ENCODE data around the gene MAK.
"Not testable (repeated sequence)": the region's sequence is repeated elsewhere in the genome, so short reads cannot be mapped to it uniquely, and the experiment has no call there.

MAK gene

GRCh38 chr6:10837995-10838793 is at the start of gene MAK:
TSS of gene MAK (minus strand) at chr6:10838539. CDS start at chr6:10830648, 7,891 bp downstream.
- DNase-seq = peak; percentile 90

- DNase-seq = peak; percentile 4
These were observed 48.6 kb upstream of the MAK start, which contains the start of gene SYCP2L for GRCh38 chr6:10886691-10887502. TSS of gene SYCP2L (plus strand) at chr6:10887052. CDS start at chr6:10887127, 75 bp downstream.

DNA sequence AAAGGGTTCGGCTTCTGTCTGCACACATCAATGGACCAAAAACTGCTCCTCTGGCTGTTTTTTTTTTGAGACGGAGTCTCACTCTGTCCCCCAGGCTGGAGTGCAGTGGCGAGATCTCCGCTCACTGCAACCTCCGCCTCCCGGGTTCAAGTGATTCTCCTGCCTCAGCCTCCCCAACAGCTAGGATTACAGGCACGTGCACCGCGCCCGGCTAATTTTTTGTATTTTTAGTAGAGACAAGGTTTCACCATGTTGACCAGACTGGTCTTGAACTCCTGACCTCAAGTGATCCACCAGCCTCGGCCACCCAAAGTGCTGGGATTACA is 48.0 kb upstream of the MAK start:
- not testable (repeated sequence) for DNase-seq

DNA sequence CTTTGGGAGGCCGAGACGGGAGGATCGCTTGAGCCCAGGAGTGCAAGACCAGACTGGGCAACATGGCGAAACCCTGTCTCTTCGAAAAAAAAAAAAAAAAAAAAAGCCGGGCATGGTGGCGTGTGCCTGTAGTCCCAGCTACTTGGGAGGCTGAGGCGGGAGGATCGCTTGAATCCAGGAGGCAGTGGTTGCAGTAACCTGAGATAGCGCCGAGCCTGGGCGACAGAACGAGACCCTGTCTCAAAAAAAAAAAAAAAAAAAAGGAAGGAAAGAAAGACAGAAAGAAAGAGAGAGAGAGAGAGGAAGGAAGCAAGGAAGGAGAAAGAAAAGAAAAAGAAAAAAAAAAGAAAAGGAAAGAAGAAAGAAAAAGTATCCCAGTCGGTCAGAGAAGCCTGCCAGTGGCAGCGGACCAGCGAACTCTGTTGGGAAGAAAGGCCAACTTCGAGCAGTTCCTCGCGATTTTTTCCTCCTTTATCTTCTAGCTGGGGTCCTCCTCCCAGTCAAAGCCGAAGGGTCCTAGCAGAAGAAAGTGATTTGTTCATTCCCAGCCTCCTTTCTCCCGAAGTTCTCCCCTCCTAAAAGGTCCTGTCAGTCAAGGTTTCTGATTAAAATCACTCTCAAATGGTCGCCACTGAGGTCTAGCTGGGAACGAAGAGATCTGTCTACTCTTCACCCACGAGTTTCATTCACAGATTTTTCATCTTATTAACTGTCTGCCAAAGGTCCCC is 46.1 kb upstream of the MAK start:
- DNase-seq = no peak

DNA sequence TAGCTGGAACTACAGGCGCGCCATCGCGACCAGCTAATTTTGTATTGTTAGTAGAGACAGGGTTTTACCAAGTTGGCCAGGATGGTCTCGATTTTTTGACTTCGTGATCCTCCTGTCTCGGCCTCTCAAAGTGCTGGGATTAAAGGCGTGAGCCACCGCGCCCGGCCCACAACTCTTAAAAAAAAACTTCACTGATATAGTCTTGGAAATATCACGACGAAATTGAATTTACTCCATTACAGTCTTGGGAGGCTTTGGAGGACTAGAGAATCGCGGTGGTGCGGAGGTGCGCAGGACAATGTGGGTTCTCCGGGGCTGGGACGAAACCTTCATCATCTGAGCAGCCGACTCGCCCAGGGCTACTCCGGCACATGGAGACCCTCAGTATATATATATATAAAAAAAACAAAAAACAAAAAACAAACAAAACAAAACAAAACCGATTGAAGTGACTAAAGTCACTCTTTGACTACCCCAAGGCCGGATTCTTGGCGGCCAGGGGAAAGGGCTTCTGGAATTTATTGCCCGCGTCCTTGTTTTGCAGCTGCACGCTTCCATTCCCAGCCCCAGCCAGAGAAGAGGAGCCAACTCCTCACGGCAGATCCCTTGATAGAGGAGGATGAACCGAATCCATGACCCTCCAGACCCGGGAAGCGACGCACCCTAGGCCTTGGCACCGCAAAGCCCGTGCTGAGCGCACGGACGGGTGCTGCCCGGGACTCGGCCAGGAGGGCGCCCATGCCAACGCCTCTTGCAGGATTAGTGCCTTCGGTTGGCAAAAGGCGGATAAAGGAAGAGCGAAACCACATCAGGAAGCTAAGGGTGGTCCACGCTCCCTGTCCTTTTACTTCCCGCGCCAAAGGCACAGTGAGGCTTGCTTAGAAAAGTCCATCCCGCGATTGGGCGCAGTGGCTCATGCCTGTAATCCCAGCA is 45.2 kb upstream of the MAK start:
- DNase-seq = no peak

- no peak for DNase-seq
These were observed 44.4 kb upstream of the MAK start for GRCh38 chr6:10882657-10883171.

GRCh38 chr6:10882253-10882630 is 43.9 kb upstream of the MAK start:
- not testable (repeated sequence) for DNase-seq

- DNase-seq = no peak
These were observed 42.0 kb upstream of the MAK start for GRCh38 chr6:10880366-10880765.

DNA sequence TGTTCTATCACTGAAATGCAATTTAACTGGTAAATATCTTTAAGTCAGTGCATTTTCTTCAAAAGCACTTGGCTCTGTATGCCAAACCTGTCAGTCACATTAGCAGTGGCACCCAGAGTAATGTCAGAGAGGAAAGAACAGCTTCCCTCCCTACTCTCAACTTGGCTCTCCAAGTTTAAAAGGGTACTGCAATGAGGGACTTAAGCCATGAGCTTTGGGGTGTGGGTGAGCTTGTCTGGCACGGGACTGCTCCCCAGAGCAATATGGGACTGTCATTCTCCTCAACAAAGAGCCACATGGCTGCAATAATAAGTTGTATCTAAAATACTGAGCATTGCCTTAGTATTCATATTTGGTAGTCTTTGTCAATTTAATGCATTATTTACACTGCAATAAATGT is 39.5 kb upstream of the MAK start:
- no peak for DNase-seq

DNA sequence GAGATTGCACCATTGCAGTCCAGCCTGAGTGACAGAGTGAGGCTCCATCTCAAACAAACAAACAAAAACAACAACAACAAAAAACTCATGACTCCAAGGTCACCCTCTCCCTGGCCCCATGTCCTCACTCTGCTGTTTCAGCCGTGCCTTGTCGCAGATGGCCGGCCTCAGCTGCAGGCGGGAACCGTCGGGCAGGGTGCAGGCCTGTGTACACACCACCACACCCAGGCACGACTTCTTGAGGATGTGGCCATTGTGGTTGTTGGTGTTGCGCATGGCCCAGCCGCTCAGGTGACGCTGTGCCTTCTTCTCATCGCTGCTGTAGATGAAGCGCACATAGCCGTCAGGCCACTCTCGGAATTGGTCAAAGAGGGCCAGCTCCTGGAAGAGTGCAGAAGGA is 38.7 kb upstream of the MAK start:
- no peak for DNase-seq

- no peak for DNase-seq
These were observed 36.7 kb upstream of the MAK start for GRCh38 chr6:10875026-10875425.

DNA sequence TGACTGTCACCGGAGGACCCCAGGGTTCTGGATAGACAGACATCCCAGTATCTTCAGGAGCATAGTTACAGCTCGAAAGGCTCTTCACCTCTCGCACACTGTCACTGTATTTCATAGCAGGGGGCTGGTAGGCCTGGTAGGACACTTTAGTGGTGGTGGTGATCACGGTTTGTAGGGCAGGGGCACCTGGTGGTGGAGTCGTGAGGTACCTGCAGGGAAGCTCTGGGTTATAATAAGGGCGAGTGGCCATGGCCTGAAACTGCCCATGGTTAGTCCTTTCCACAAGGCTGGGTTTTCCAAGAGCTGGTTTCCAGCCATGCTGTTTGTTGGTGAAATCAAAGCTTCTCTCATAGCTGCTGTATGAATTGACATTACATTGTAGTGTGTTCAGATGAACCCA is 35.9 kb upstream of the MAK start:
- no peak for DNase-seq

DNA sequence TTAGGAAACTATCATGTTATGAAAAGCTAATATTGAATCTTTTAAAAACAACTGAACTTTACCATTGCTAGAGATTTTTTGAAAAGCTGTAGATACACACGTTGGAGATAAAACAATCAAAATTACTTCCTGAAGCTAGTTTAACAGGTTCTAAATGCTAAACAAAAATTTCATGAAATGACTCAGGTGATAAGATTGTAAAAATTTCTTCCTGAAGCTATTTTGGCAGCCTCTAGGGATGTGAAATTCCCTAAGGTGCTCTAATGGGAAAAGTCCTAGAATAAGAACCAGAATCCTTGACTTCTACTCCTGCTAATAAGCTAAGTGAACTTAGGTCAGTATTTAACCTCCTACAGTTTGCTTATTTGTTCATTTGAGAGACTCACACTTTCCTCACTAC is 35.0 kb upstream of the MAK start:
- no peak for DNase-seq

DNA sequence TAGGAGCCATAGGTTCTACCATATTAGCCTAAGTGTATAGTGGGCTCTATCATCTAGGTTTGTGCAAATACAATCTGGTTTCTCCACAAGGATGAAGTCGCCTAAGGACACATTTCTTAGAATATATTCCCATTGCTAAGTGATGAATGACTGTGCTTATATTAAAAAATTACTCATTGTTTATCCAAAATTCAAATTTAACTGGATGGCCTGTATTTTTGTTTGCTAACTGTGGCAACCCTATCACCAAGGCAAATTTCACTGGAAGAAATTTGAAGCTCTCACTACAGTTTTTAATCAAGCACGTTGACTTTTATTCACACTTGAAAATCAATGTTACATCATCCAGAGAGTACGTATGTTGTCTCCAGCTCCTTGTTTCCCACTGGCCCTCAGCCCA is 29.6 kb upstream of the MAK start:
- no peak for DNase-seq

GRCh38 chr6:10866709-10867108 is 28.4 kb upstream of the MAK start:
- not testable (repeated sequence) for DNase-seq

DNA sequence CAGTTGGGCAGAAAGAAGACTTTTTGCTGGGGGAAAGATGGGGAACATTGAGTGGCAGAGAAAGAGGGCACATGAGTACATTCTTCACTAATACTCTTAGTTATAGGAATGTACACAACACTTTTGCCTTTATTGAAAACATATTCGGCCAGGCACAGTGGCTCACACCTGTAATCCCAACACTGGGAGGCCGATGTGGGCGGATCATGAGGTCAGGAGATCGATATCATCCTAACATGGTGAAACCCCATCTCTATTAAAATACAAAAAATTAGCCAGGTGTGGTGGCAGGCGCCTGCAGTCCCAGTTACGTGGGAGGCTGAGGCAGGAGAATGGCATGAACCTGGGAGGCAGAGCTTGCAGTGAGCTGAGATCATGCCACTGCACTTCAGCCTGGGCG is 24.7 kb upstream of the MAK start:
- DNase-seq = not testable (repeated sequence)

DNA sequence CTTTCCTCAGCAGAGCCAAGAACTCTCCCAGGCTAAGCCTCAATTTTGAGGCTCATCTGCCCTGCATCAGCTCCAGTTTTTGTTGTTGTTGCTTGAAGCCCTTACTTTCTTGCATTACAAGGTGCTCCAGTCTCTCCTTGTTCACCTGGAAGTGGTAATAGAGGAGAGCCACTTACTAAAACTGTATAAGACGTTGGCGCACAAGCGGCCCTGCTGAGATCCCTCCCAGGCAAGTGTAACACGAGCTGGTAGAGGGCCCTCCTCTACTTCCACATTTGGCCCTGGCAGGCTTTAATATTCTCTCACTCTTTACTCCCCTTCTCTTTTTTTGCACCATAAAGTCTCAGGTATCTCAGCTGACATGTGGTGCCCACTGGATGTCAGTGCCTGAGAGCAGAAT is 24.0 kb upstream of the MAK start:
- DNase-seq = no peak

GRCh38 chr6:10861086-10861485 is 22.7 kb upstream of the MAK start:
- no peak for DNase-seq

GRCh38 chr6:10857259-10857658 is 18.9 kb upstream of the MAK start:
- DNase-seq = no peak

GRCh38 chr6:10854922-10855632 is 16.7 kb upstream of the MAK start:
- DNase-seq = no peak

GRCh38 chr6:10853849-10854300 is 15.5 kb upstream of the MAK start:
- DNase-seq = not testable (repeated sequence)

Measured in kidney glomerular epithelial cell (primary cell).